ENCODE results near the gene PDE6A.

The PDE6A gene

DNA sequence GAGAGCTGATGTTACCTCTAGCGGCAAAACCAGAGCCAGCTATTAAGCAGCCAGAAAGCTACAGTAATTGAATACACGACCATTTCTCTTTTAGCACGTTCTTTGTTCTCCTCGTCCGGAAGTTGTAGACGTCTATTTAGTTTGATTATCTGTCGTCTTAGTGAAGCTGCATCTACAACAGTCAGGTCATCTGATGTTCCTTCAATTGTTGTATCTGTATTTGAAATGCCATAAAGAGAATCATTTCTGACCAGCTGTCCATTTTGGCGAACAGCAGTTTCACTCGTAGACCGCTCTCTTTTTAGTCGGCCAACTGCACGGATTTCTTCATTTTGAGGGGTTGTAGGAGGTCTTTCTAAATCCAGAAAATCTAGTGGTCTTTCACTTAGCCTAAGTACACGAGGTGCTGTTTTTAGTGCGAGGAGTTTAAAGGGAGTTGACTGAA, 12.6 kb downstream of the PDE6A start:
- H3K27ac ChIP-seq = no peak overlapping the region
- CTCF ChIA-PET = interaction anchor here (0.7 kb wide), 1 partner anchor 79 kb away, joined by 3 read pairs; no protein-coding TSS in a partner anchor
- TF ChIP-seq CTCF (conservative IDR thresholded peaks at IDR 0.05; ENCODE audit: low read depth) = no peak
- DNase-seq (ENCODE audit: low spot score) = no peak
- POLR2A ChIA-PET (ENCODE audit: low non-redundant PET) = no interaction called here

DNA sequence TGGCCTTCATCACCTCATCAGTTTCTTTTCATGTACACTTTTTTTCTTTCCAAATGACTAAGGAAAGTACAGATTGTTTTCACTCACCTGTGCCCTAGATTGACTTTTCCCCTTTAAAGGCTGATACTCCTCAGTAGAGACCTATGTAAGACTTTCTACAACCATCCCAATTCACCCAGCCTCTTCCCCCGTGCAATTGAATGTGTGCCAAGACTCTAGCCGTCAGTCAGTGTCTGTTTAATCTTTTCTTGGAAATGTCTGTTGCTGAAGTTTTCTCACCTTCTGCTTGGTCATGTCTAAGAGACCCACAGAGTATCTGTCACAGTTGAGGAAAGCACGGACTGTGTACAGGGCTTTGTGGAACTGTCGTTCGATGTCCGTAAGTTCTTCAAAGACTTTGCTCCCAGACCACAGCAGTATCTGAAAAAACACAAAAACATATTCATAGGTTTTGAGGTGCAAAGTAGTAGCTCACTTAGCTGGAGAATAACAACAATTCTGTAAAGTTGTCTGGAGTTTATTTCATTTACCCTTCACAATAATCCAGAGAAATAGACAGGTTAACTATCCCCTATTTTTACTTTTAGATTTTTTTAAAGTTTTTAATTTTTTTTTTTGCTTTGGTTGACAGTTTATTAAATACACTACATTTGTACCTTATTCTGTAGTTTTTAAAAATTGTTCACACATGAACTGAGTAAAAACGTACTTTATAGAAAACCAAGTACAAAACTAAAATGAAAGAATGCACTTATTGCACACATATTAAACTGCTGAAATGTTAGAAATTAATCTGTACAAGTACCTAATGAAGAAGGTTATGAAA, 13.6 kb downstream of the PDE6A start:
- ChIA-PET POLR2A (ENCODE audit: low non-redundant PET) (no interaction called here), CTCF (interaction anchor here (0.7 kb wide), 1 partner anchor 60 kb away, joined by 7 read pairs; no protein-coding TSS in a partner anchor)
- no peak for DNase-seq (ENCODE audit: low spot score)
- no peak for TF ChIP-seq CTCF (conservative IDR thresholded peaks at IDR 0.05; ENCODE audit: low read depth)
- H3K27ac ChIP-seq = peak overlapping the region; percentile 24; the same call in 1 of the 2 replicates

DNA sequence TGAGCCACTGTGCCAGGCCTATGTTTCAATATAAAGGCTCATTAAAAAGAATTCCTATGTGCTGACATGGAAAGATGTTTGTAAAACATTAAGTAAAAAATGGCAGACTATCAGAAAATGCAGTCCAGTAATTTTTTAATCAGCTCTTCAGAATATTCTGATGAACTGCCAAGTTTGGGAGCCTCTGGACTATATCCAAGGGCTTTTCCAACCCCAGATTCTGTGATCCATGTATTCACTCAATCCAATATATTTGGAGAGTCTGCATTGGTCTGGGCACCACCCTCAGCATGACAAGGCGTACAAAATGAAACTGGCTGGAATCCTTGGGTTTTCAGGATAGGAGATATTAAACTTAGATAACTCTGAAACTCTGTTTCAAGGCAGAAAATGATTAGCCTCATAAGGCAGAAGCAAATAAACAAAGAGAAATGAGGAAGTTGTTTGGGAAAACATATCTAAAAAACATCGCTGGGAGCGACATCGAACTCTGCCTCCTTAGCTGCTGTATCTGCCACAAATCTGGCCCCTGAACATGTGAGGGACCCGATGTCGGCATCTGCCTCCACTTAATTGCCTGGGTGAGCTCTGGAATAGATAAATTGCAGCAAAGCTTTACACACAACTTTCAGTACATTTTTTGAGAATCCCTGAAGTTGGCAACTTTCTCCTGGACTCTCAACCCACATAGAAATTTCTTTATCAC, 14.4 kb downstream of the PDE6A start:
- H3K27ac ChIP-seq = peak overlapping the region; percentile 24; the same call in 1 of the 2 replicates
- POLR2A ChIA-PET (ENCODE audit: low non-redundant PET) = no interaction called here
- CTCF ChIA-PET = interaction anchor here (0.6 kb wide), 1 partner anchor 8 kb away, joined by 3 read pairs; no protein-coding TSS in a partner anchor
- no peak for DNase-seq (ENCODE audit: low spot score)
- no peak for TF ChIP-seq CTCF (conservative IDR thresholded peaks at IDR 0.05; ENCODE audit: low read depth)

GRCh38 chr5:149924486-149924885, 20.1 kb downstream of the PDE6A start:
- no peak overlapping the region for H3K27ac ChIP-seq
- CTCF ChIA-PET = interaction anchor here (1.4 kb wide), 1 partner anchor 72 kb away, joined by 3 read pairs; no protein-coding TSS in a partner anchor
- DNase-seq (ENCODE audit: low spot score) = no peak
- no peak for TF ChIP-seq CTCF (conservative IDR thresholded peaks at IDR 0.05; ENCODE audit: low read depth)
- POLR2A ChIA-PET (ENCODE audit: low non-redundant PET) = no interaction called here

- DNase-seq (ENCODE audit: low spot score) = no peak
- no peak for TF ChIP-seq CTCF (conservative IDR thresholded peaks at IDR 0.05; ENCODE audit: low read depth)
- no peak overlapping the region for H3K27ac ChIP-seq
- CTCF ChIA-PET = interaction anchor here (0.5 kb wide), 1 partner anchor 695 kb away, joined by 3 read pairs; no protein-coding TSS in a partner anchor
- POLR2A ChIA-PET (ENCODE audit: low non-redundant PET) = no interaction called here
Measured at GRCh38 chr5:149922950-149923349, 21.6 kb downstream of the PDE6A start.

DNA sequence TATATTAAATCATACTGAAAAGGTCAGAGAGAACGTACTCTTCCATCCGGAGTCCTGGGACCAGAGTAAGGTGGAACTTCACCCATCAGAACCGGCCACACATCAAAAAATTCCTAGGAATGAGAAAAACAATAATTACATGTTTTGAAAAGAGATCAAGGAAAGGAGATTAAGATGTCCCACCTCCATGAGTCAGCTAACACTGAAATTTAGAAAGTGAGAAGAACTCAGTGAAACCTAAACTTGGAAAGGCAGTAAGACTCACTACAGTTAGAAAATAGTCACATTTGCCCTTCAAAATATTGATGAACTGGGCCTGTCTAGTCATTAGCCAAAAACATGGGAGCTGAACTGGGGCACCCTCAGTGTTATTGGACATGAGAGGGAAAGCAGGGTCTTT, 23.0 kb downstream of the PDE6A start:
- POLR2A ChIA-PET (ENCODE audit: low non-redundant PET) = no interaction called here
- no peak overlapping the region for H3K27ac ChIP-seq

More for the DNA sequence above, 23.0 kb downstream of the PDE6A start:
- DNase-seq (ENCODE audit: low spot score) = no peak
- CTCF ChIA-PET = interaction anchor here (0.6 kb wide), 1 partner anchor 8 kb away, joined by 3 read pairs; no protein-coding TSS in a partner anchor
- TF ChIP-seq CTCF (conservative IDR thresholded peaks at IDR 0.05; ENCODE audit: low read depth) = no peak

All from RWPE1 (cell line).